Measurements from ENCODE around the gene MRPL33. TPM values are rescaled to one million over a fixed set of nuclear protein-coding genes. Genes with fewer than 3 reads are reported as not detected.

MRPL33 gene
- total RNA-seq, 1 donor, result 105 TPM

- H3K27me3 ChIP-seq (ENCODE audit: insufficient read depth, low read length), result no peaks in the 10 kb centered on the region
- no peaks in the 10 kb centered on the region for H3K36me3 ChIP-seq (ENCODE audit: insufficient read depth, low read length)
- H4K20me1 ChIP-seq (ENCODE audit: insufficient read depth, low read length), result no peaks in the 10 kb centered on the region
- peaks cover 27% of the 10 kb centered on the region for H3K4me1 ChIP-seq (ENCODE audit: insufficient read depth, low read length)
- no peak for DNase-seq (ENCODE audit: insufficient read length, low spot score, missing footprints)
- no peak overlapping the region for H3K4me3 ChIP-seq (ENCODE audit: insufficient read depth, low read length)
- no peaks in the 10 kb centered on the region for H3K79me2 ChIP-seq (ENCODE audit: insufficient read depth, low read length)
- peak overlapping the region; percentile 57 for H3K4me2 ChIP-seq (ENCODE audit: insufficient read depth, low read length)
- H3K9me3 ChIP-seq (ENCODE audit: low read depth, low read length), result no peaks in the 10 kb centered on the region
- TF ChIP-seq CTCF (IDR thresholded peaks at IDR 0.05; ENCODE audit: extremely low read depth, low read depth, low read length), result no peak
- H3K27ac ChIP-seq (ENCODE audit: low read depth, low read length), result peak overlapping the region; percentile 78
- H2AFZ ChIP-seq (ENCODE audit: low read length), result no peak overlapping the region
Observed at GRCh38 chr2:27810455-27810854, 38.9 kb downstream of the MRPL33 start.

GRCh38 chr2:27811768-27812167 is 40.2 kb downstream of the MRPL33 start:
- Histone ChIP-seq H4K20me1 (ENCODE audit: insufficient read depth, low read length) (no peaks in the 10 kb centered on the region), H3K4me3 (ENCODE audit: insufficient read depth, low read length) (no peak overlapping the region), H3K4me1 (ENCODE audit: insufficient read depth, low read length) (peaks cover 27% of the 10 kb centered on the region), H3K4me2 (ENCODE audit: insufficient read depth, low read length) (no peak overlapping the region), H3K79me2 (ENCODE audit: insufficient read depth, low read length) (no peaks in the 10 kb centered on the region), H3K9me3 (ENCODE audit: low read depth, low read length) (no peaks in the 10 kb centered on the region), H3K36me3 (ENCODE audit: insufficient read depth, low read length) (no peaks in the 10 kb centered on the region), H3K27ac (ENCODE audit: low read depth, low read length) (no peak overlapping the region), H2AFZ (ENCODE audit: low read length) (no peak overlapping the region), H3K27me3 (ENCODE audit: insufficient read depth, low read length) (no peaks in the 10 kb centered on the region)
- no peak for DNase-seq (ENCODE audit: insufficient read length, low spot score, missing footprints)
- TF ChIP-seq CTCF (IDR thresholded peaks at IDR 0.05; ENCODE audit: extremely low read depth, low read depth, low read length), result no peak

- no peak overlapping the region for H2AFZ ChIP-seq (ENCODE audit: low read length)
- no peak overlapping the region for H3K4me3 ChIP-seq (ENCODE audit: insufficient read depth, low read length)
- H3K79me2 ChIP-seq (ENCODE audit: insufficient read depth, low read length), result no peaks in the 10 kb centered on the region
- no peaks in the 10 kb centered on the region for H3K36me3 ChIP-seq (ENCODE audit: insufficient read depth, low read length)
- no peaks in the 10 kb centered on the region for H3K27me3 ChIP-seq (ENCODE audit: insufficient read depth, low read length)
- no peak for TF ChIP-seq CTCF (IDR thresholded peaks at IDR 0.05; ENCODE audit: extremely low read depth, low read depth, low read length)
- H4K20me1 ChIP-seq (ENCODE audit: insufficient read depth, low read length), result no peaks in the 10 kb centered on the region
- no peak for DNase-seq (ENCODE audit: insufficient read length, low spot score, missing footprints)
- no peaks in the 10 kb centered on the region for H3K9me3 ChIP-seq (ENCODE audit: low read depth, low read length)
- no peak overlapping the region for H3K4me2 ChIP-seq (ENCODE audit: insufficient read depth, low read length)
- peaks cover 15% of the 10 kb centered on the region for H3K4me1 ChIP-seq (ENCODE audit: insufficient read depth, low read length)
- no peak overlapping the region for H3K27ac ChIP-seq (ENCODE audit: low read depth, low read length)
Observed at GRCh38 chr2:27814758-27815157, 43.2 kb downstream of the MRPL33 start.

GRCh38 chr2:27815860-27816438 is 44.4 kb downstream of the MRPL33 start:
- no peak overlapping the region for H2AFZ ChIP-seq (ENCODE audit: low read length)

More at GRCh38 chr2:27815860-27816438, 44.4 kb downstream of the MRPL33 start:
- DNase-seq (ENCODE audit: insufficient read length, low spot score, missing footprints), result no peak
- H3K36me3 ChIP-seq (ENCODE audit: insufficient read depth, low read length), result no peaks in the 10 kb centered on the region
- no peaks in the 10 kb centered on the region for H3K27me3 ChIP-seq (ENCODE audit: insufficient read depth, low read length)
- H3K4me3 ChIP-seq (ENCODE audit: insufficient read depth, low read length), result no peak overlapping the region
- no peak overlapping the region for H3K4me2 ChIP-seq (ENCODE audit: insufficient read depth, low read length)
- no peaks in the 10 kb centered on the region for H4K20me1 ChIP-seq (ENCODE audit: insufficient read depth, low read length)
- no peaks in the 10 kb centered on the region for H3K79me2 ChIP-seq (ENCODE audit: insufficient read depth, low read length)
- TF ChIP-seq CTCF (IDR thresholded peaks at IDR 0.05; ENCODE audit: extremely low read depth, low read depth, low read length), result no peak
- no peak overlapping the region for H3K27ac ChIP-seq (ENCODE audit: low read depth, low read length)
- H3K4me1 ChIP-seq (ENCODE audit: insufficient read depth, low read length), result peaks cover 3% of the 10 kb centered on the region
- no peaks in the 10 kb centered on the region for H3K9me3 ChIP-seq (ENCODE audit: low read depth, low read length)
